OCI-LY1 (cell line): ENCODE results near the gene MYH7.

ENCODE experiments used
- CTCF ChIP-seq: fragments of 200-600 bp; sonication (generic), shearing (Covaris generic); IDR thresholded peaks from 2 replicates; pipeline ENCODE4 v1.5.1; 2017; ENCODE audit warnings: mild to moderate bottlenecking, antibody characterized with exemption, low read length, moderate library complexity, mixed read lengths
- EZH2 ChIP-seq: fragments of 200-600 bp; sonication (generic), shearing (Covaris generic); IDR thresholded peaks from 2 replicates; pipeline ENCODE4 v1.8.0; 2017; ENCODE audit warnings: borderline replicate concordance, mixed run types, mild to moderate bottlenecking, antibody characterized with exemption, low read length, moderate library complexity, mixed read lengths

DNA sequence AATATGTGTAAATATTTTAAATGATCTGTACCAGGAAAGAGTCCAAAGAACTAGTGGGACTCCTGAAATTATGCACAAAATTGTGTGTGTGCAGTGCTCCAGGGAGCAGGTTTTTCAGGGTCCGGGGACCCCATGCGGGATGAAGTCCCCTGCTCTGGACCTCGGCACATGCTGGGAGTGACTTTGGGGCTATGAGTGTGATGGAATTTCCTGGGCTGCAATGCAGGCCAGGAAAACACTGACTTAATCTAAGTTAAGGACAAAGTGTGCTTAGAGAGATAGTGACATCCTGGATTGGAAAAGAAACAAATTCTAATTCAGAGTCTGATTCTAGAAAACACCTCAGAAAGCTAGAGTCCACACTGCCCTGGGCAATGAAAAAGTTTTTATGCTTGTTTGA, 21.2 kb downstream of the MYH7 start:
- TF ChIP-seq CTCF, result no peak
- TF ChIP-seq EZH2, result no peak
